Neural cell (in vitro differentiated cells): ENCODE measurements around the gene IFITM2.

Source experiments
- CTCF ChIP-seq: fragments of 450-650 bp; IDR thresholded peaks from 2 replicates; pipeline ENCODE4 v1.5.1; 2014; ENCODE audit warnings: antibody characterized with exemption, mild to moderate bottlenecking, moderate library complexity; ENCODE audit not compliant: poor library complexity, severe bottlenecking
- EP300 ChIP-seq: fragments of 450-650 bp; conservative IDR thresholded peaks from 2 replicates; pipeline ENCODE4 v1.6.1; 2014; ENCODE audit warnings: antibody characterized with exemption, mild to moderate bottlenecking, moderate library complexity; ENCODE audit not compliant: poor library complexity, severe bottlenecking
- MXI1 ChIP-seq: fragments of 450-650 bp; conservative IDR thresholded peaks from 2 replicates; pipeline ENCODE4 v1.6.1; 2014; ENCODE audit warnings: antibody characterized with exemption, mild to moderate bottlenecking; ENCODE audit not compliant: poor library complexity, severe bottlenecking
- REST ChIP-seq: IDR thresholded peaks from 2 replicates; pipeline ENCODE4 v1.6.1; 2012; ENCODE audit warnings: borderline replicate concordance

GRCh38 chr11:282630-283360 lies 24.8 kb upstream of the IFITM2 start:
- TF ChIP-seq CTCF (no peak), REST (no peak), MXI1 (no peak), EP300 (no peak)
